22Rv1 (cell line): ENCODE measurements around the gene PADI1.

Source experiments
- ZFX ChIP-seq: fragments of 450-650 bp; IDR thresholded peaks from 2 replicates; pipeline ENCODE4 v1.6.1; 2017; ENCODE audit warnings: antibody characterized with exemption, borderline replicate concordance
- TF ChIP-seq, protein P1 (sequence below): fragments of 450-650 bp; IDR thresholded peaks from 2 replicates; pipeline ENCODE4 v1.5.1; 2017; ENCODE audit warnings: mild to moderate bottlenecking

DNA sequence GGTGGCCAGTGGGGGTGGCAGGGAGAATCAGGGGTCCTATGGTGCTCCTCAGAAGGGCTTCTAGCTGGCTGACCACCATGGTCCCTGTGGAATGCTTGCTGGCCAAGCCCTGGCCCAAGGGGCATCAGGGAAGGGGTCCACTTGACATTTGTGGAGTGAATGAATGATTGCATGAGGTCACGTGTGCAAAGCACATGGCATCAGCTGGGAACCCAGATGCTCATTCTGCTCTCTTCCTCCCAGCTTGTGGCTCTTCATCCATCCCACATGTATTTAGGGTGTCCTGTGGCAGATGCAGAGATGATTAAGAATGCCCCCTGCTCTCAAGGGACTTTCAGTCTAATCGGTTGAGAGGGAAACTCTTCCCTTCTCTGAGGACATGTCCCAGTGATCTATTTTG, 76.0 kb downstream of the PADI1 start:
- TF ChIP-seq, protein P1, sequence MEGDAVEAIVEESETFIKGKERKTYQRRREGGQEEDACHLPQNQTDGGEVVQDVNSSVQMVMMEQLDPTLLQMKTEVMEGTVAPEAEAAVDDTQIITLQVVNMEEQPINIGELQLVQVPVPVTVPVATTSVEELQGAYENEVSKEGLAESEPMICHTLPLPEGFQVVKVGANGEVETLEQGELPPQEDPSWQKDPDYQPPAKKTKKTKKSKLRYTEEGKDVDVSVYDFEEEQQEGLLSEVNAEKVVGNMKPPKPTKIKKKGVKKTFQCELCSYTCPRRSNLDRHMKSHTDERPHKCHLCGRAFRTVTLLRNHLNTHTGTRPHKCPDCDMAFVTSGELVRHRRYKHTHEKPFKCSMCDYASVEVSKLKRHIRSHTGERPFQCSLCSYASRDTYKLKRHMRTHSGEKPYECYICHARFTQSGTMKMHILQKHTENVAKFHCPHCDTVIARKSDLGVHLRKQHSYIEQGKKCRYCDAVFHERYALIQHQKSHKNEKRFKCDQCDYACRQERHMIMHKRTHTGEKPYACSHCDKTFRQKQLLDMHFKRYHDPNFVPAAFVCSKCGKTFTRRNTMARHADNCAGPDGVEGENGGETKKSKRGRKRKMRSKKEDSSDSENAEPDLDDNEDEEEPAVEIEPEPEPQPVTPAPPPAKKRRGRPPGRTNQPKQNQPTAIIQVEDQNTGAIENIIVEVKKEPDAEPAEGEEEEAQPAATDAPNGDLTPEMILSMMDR: no peak
- TF ChIP-seq ZFX: no peak
